ENCODE data around the gene TBL1Y.
A peak's percentile ranks its signal among the peaks of the same experiment; 100 is the strongest.
"Not testable (repeated sequence)": the region's sequence is repeated elsewhere in the genome, so short reads cannot be mapped to it uniquely, and the experiment has no call there.

The TBL1Y gene

GRCh38 chrY:6974971-6975370 lies 64.5 kb downstream of the TBL1Y start:
- no peak for DNase-seq

- no peak for DNase-seq
These were observed 67.3 kb downstream of the TBL1Y start for GRCh38 chrY:6977783-6978182.

DNA sequence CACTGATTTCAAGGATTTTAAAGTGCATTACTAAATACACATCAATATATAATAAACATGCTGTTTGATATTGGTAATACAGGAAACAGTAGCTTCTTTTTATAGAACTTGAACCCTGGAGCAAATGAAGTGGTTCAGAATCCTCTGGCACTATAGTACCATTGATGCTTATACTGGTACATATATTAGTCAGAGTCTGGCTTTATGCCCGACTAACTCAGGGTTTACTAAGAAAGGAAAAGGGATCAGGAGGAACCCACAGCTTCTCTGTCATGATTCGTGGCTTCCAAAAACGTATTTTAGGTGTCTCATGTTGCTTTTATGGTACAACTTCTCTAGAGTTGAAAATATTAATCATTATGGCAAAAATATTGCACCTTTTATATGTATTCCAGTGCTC lies 72.7 kb downstream of the TBL1Y start:
- no peak for DNase-seq

GRCh38 chrY:6987811-6988210 lies 77.3 kb downstream of the TBL1Y start:
- DNase-seq: no peak

DNA sequence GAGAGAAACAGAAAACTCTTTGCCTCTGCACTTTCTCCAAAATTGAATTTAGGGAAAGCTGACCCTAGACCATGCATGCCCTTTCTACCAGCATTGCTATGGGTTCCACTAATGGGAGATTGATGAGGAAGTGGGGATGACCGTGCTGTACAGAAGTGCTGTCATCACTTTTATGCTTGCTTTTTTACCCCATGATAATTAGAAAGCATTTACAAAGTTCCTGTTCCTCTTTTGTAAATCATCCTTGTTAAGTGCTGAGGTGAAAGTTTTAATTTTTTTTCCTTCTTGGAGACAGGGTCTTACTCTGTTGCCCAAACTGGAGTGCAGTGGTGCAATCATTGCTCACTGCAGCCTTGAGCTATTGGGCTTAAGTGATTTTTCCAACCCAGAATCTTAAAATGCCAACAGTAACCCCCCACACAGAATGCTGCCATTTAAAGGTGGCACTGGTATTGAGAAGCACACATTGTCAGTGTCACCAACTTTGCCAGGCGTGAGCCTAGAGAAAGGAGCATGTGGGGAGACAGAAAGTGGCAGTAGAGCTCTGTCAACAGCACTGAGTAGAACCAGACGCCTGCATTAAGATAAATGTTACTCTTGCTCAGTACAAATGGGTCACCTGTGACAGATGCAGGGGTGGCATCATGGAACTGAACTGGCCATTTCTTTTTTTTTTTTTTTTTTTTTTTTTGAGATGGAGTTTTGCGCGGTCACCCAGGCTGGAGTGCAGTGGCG lies 79.6 kb downstream of the TBL1Y start:
- no peak for DNase-seq

- DNase-seq: no peak
These were observed 81.5 kb downstream of the TBL1Y start for GRCh38 chrY:6992041-6992440.

DNA sequence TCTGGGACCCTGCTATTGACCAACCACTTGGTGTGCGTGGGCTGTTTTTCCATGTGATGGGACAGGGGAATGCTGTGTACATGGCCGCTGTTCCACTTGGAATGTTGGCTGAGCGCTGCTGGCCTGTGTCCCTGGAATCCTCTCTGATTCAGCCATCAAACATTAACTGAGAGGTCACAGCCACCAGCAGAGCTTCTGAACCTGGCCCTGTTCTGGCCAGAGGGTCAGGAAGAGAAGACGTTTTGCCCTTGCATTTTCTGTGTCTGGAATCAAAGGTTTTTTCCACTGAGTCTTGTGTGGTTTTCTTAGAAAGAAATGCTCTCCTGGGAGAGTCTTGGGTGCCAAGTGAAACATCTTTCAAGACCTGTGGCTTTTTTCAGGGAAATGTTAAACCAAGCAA lies 85.5 kb downstream of the TBL1Y start:
- DNase-seq: no peak

- no peak for DNase-seq
These were observed 87.1 kb downstream of the TBL1Y start for GRCh38 chrY:6997503-6998066.

GRCh38 chrY:6999905-7000304 lies 89.4 kb downstream of the TBL1Y start:
- no peak for DNase-seq

DNA sequence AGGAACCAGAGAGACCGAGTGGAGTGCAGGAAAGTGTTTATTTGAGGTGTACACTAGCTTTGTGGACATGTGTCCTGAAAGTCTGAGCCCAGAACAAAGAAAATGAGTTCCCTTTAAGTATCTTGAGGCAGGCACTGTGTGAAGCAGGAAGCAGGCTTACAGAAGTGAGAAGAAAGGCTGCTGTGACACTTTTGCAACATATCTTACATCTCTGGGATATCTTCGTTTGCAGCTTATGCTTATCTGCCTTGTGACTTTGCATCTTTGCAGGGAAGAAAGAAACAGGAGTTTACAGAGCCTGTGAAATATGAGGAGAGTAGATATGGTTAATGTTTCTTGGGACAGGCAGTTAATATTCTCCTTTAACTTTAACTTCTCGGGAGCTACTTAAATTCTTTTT lies 92.1 kb downstream of the TBL1Y start:
- DNase-seq: no peak

GRCh38 chrY:7007911-7008310 lies 97.4 kb downstream of the TBL1Y start:
- DNase-seq: no peak

- DNase-seq: no peak
These were observed 98.3 kb downstream of the TBL1Y start for GRCh38 chrY:7008578-7009355.

- no peak for DNase-seq
These were observed 102.6 kb downstream of the TBL1Y start for GRCh38 chrY:7013051-7013450.

DNA sequence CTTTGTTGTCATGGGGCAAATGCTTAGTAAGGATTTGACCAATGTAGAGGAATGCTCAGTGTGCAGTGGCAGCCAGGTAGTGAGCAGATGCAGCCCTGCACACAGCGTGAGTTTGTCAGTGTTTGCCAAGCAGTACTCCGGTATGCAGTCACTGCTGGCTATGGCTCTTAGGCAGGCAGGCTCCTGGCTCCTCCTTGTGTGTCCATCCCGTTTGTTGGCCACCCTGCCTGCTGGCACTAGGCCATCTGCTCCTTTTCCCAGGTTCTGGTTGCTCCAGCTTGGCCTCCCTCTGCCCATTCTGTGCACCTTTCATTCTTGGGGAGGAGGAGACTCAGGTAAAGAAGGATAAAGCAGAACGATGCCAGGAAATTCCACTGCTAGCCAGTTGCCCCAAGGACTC lies 106.0 kb downstream of the TBL1Y start:
- no peak for DNase-seq

GRCh38 chrY:7017244-7018080 lies 107.0 kb downstream of the TBL1Y start:
- no peak for DNase-seq

DNA sequence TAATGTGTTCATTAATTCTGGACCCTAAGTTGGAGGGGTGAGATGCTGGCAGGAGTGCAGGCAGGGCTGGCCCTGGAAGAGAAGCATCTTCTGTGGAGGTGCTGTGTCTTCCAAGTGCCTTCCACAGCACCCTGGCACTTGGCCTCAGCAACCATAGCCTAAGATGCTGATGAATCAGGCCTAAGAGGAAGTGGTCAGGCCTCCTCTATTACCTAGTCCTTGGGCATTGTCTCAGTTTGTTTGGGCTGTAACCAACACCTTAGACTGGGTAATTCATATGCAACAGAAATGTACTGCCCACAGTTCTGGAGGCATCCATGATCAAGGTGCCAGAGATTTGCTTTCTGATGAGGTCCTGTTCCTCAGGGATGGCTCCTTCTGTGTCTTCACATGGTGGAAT lies 128.5 kb downstream of the TBL1Y start:
- DNase-seq: no peak

DNA sequence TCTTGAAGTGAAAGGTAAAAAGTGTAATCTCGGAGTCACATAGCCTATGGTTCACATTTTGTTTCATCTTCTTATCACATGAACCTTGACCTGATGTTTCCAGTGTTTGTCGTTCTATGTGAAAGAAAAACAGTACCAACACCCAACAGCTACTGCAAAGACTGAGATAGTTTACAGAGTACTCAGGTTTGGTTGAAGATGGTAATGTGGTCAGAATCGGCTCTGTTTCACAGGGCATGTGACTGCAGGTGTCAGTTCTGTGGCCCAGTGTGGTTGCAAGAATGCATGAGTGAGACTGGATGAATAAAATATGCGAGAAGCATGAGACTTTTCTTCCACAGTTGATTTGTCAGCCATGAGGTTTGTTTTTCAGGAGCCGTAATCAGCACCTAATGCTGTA lies 130.2 kb downstream of the TBL1Y start:
- DNase-seq: no peak

DNA sequence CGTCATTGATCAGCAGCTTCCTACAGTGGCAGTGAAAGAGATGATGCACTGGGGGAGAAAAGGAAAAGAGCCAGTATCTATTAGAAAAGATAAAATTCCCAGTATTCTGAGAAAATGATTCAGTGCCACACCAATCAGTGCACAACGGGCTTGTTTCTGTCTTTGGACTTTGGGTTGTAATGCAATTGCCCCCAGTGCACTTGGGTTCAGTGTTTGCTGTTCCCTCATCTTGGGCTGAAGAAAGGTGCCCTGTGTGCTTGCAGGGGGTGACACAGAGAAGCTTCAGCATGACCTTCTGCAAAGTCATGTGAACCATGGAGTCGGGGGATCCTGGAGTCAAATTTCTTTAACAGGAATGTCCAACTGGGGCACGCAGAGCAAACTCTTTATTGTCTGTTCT lies 131.5 kb downstream of the TBL1Y start:
- no peak for DNase-seq

- not testable (repeated sequence) for DNase-seq
These were observed 142.0 kb downstream of the TBL1Y start for GRCh38 chrY:7052461-7052860.

GRCh38 chrY:7056886-7057285 lies 146.4 kb downstream of the TBL1Y start:
- DNase-seq: no peak

- DNase-seq: no peak
These were observed 168.2 kb downstream of the TBL1Y start for GRCh38 chrY:7078725-7079124.

DNA sequence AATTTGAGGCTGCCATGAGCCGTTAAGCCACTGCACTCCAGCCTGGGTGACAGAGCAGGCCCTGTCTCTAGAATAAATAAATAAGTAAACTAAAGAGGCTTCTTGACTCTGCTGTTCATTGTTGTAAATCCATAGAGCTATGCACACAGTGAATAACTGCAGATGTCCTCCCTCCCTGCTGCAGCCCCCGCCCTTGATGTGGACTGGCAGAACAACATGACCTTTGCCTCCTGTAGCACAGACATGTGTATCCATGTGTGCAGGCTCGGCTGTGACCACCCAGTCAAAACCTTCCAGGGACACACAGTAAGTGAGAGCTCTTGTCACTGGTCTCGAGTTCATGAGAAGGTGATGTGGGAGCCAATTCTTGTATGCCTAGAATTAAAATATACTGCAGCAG lies 170.1 kb downstream of the TBL1Y start:
- not testable (repeated sequence) for DNase-seq

DNA sequence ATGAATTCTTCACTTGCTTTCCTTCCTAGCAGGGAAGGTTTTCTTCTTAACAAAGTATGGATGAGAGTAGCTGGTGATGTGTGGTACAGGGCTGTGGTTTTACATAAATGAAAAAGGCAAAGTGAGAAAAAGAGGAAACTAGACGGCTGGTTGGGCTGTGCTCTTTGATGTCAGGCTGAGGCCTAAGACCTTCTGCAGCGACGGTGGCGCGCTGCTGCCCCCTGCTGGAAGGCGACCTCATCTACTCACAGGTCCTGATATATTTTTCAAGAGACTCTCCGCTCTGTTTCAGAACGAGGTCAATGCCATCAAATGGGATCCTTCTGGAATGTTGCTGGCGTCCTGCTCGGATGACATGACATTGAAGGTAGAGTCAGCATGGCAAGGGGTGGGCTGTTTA lies 175.1 kb downstream of the TBL1Y start:
- DNase-seq: peak; percentile 0

All from NCI-H2107 (cell line).